Stomach smooth muscle (tissue), 2 donors: ENCODE data around the gene PROP1.
"Not testable (repeated sequence)": the region's sequence is repeated elsewhere in the genome, so short reads cannot be mapped to it uniquely, and the experiment has no call there.

Experiments
- H3K27ac ChIP-seq: one replicate; pipeline ENCODE4 v1.7.0; 2013; ENCODE audit warnings: mild to moderate bottlenecking, low read length, inconsistent platforms
- H3K27me3 ChIP-seq, 2 donors: one replicate each; pipeline ENCODE4 v1.7.0; 2013; ENCODE audit warnings: low read length in 2 of 2; ENCODE audit not compliant: insufficient read depth in 2 of 2, control insufficient read depth in 1 of 2
- H3K36me3 ChIP-seq, 2 donors: one replicate each; pipeline ENCODE4 v1.7.0; 2013; ENCODE audit warnings: low read length in 2 of 2; ENCODE audit not compliant: control insufficient read depth in 2 of 2, insufficient read depth in 2 of 2
- H3K4me1 ChIP-seq: one replicate; pipeline ENCODE4 v1.7.0; 2013; ENCODE audit warnings: low read length; ENCODE audit not compliant: control insufficient read depth, insufficient read depth
- H3K4me3 ChIP-seq, 2 donors: one replicate each; pipeline ENCODE4 v1.7.0; 2013; ENCODE audit warnings: low read length in 2 of 2
- H3K9ac ChIP-seq, 2 donors: one replicate each; pipeline ENCODE4 v1.7.0; 2013; ENCODE audit warnings: low read length in 2 of 2, mild to moderate bottlenecking in 1 of 2
- H3K9me3 ChIP-seq, 2 donors: one replicate each; pipeline ENCODE4 v1.7.0; 2013; ENCODE audit warnings: low read length in 2 of 2; ENCODE audit not compliant: control insufficient read depth in 2 of 2
- donor health status: healthy.
- donor health status: Pancreatic carcinoma.

Gene PROP1

DNA sequence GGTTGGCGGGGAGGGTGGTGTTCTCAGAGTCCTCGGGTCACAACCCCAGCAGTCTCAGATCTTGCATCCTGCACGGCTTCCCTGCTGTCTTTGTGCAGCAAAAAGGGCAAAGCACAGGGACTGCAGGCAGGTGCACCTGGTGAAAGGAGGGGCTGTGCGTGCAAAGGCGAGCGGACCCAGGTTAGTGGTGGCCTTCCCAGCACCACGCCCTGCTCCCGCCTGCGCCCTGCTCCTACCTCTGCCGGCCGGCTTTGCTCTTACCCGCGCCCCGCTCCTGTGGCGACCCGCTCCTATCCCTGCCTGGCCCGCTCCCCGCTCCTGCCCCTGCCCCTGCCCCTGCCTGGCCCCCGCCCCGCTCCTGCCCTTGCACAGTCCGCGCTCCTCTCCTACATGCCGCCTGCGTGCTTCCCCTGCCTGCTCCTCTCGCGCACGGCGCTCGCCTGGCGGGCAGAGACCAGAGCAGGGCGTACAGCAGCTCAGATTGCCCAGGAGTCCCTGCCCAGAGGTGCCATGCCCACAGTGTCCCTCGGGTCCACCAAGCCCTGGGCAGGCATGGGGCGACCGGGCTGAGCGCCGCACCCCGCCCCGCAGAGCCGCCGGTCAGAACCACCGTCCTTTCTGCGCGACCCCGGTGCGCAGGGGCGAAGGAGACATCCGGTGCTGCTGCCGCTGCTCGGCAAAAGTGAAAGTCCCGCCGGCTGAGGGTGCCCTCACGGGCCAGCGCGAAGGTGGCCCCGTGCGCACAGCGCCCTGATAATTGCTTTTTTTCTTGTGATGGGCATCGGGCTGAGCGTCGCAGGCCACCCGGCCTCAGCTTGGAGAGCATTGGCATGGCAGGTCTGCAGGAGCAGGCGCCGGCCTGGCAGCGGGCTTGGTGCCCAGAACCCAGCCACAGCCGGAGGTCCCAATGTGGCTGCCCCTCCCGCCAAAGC lies 52.0 kb downstream of the PROP1 start:
- not testable (repeated sequence) for H3K4me1 ChIP-seq, H3K36me3 ChIP-seq, H3K9me3 ChIP-seq, H3K9ac ChIP-seq, H3K27me3 ChIP-seq, H3K27ac ChIP-seq
- H3K4me3 ChIP-seq, result peak overlapping the region in 1 of 2 donors; percentile 70

DNA sequence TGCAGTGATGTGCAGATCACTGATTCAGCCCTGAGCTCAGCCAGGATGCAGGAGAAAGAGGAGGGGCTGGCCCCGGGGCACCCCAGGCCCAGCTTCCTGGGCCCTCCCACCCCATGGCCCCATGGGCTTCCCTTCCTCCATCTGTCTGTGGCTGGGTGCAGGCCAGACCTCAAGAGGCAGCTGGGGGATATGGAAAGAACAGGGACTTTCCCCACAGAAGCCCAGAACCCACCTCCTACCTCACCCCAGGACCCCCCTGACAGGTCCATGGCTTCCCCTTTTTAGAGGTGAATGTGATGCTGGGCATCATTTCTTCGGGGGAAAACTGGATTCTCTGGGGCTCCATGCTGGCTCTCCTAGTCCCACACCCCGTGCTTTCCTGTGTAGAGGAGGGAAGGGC lies 53.1 kb downstream of the PROP1 start:
- H3K4me3 ChIP-seq, H3K27ac ChIP-seq, H3K9me3 ChIP-seq, H3K36me3 ChIP-seq, H3K4me1 ChIP-seq, H3K9ac ChIP-seq, H3K27me3 ChIP-seq: not testable (repeated sequence)
